GM06990 (cell line): ENCODE measurements around the gene SLC15A5.
A peak's percentile ranks its signal among the peaks of the same experiment; 100 is the strongest.

Experiments used
- DNase-seq: peaks from one replicate; pipeline ENCODE4 v3.0.0-alpha.2; 2011; ENCODE audit not compliant: insufficient read length; ENCODE audit errors: extremely low read depth
- H3K27me3 ChIP-seq: replicated peaks from 2 replicates; pipeline ENCODE4 v1.6.0; 2011; ENCODE audit warnings: low read length; ENCODE audit not compliant: control insufficient read depth, insufficient read depth
- H3K36me3 ChIP-seq: 2 replicates; pipeline ENCODE4 v1.5.1; 2011; ENCODE audit warnings: low read length; ENCODE audit not compliant: control insufficient read depth, insufficient read depth
- H3K4me3 ChIP-seq: replicated peaks from 2 replicates; pipeline ENCODE4 v1.5.1; 2011; ENCODE audit warnings: low read depth, mild to moderate bottlenecking, control low read depth, low read length
- CTCF ChIP-seq: IDR thresholded peaks from 2 replicates; pipeline ENCODE4 v1.5.1; 2011; ENCODE audit warnings: low read length, control low read depth, mild to moderate bottlenecking, inconsistent platforms; ENCODE audit not compliant: insufficient read depth, poor library complexity, severe bottlenecking

Gene SLC15A5

GRCh38 chr12:16238661-16239060, 38.8 kb downstream of the SLC15A5 start:
- Histone ChIP-seq H3K36me3 (no peaks in the 10 kb centered on the region), H3K27me3 (no peaks in the 10 kb centered on the region), H3K4me3 (no peak overlapping the region)
- TF ChIP-seq CTCF, result no peak
- DNase-seq, result peak; percentile 0

GRCh38 chr12:16229676-16230075, 47.8 kb downstream of the SLC15A5 start:
- Histone ChIP-seq H3K4me3 (no peak overlapping the region), H3K27me3 (no peaks in the 10 kb centered on the region), H3K36me3 (no peaks in the 10 kb centered on the region)
- TF ChIP-seq CTCF, result no peak
- DNase-seq, result no peak

GRCh38 chr12:16228067-16228466, 49.4 kb downstream of the SLC15A5 start:
- no peak for DNase-seq
- Histone ChIP-seq H3K36me3 (no peaks in the 10 kb centered on the region), H3K27me3 (no peaks in the 10 kb centered on the region), H3K4me3 (no peak overlapping the region)
- no peak for TF ChIP-seq CTCF

GRCh38 chr12:16225692-16226091, 51.8 kb downstream of the SLC15A5 start:
- no peak for TF ChIP-seq CTCF
- no peak for DNase-seq
- Histone ChIP-seq H3K4me3 (no peak overlapping the region), H3K36me3 (no peaks in the 10 kb centered on the region), H3K27me3 (no peaks in the 10 kb centered on the region)

- Histone ChIP-seq H3K36me3 (no peaks in the 10 kb centered on the region), H3K27me3 (no peaks in the 10 kb centered on the region), H3K4me3 (no peak overlapping the region)
- no peak for TF ChIP-seq CTCF
- no peak for DNase-seq
Observed at GRCh38 chr12:16224196-16224595, 53.3 kb downstream of the SLC15A5 start.

DNA sequence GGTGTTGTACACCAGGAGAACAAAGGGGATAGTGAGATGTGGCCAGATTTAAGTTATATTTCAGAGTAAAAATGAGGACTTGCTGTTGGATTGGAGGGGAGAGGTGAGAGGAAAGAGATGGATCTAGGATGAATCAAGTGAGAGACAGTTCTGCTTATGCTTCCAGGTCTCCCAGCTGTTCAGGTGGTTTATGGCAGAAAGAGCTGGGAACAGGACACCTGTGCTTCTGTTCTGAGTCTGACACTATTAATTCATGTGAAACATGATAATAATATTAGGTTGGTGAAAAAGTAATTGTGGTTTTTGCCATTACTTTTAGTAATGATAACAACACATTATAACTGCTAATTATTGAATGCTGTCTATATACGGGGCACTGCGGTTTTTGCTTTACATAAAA, 55.7 kb downstream of the SLC15A5 start:
- Histone ChIP-seq H3K4me3 (no peak overlapping the region), H3K27me3 (no peaks in the 10 kb centered on the region), H3K36me3 (no peaks in the 10 kb centered on the region)
- no peak for DNase-seq
- TF ChIP-seq CTCF, result no peak
